Loucy (cell line): ENCODE results near the gene SLC44A2.
A peak's percentile ranks its signal among the peaks of the same experiment; 100 is the strongest.

ENCODE experiments used
- H2AFZ ChIP-seq: fragments of 200-600 bp; sonication (generic); 2 replicates; pipeline ENCODE4 v1.6.0; 2016; ENCODE audit warnings: antibody characterized with exemption, mild to moderate bottlenecking, low read length, moderate library complexity
- H3F3A ChIP-seq: fragments of 200-600 bp; 2 replicates; pipeline ENCODE4 v1.6.0; 2016; ENCODE audit warnings: antibody characterized with exemption, low read depth, mild to moderate bottlenecking
- H3K27me3 ChIP-seq: fragments of 200-600 bp; sonication (generic); 2 replicates; pipeline ENCODE4 v1.6.1; 2014; ENCODE audit warnings: low read length, mild to moderate bottlenecking; ENCODE audit not compliant: insufficient read depth, poor library complexity, severe bottlenecking
- H3K36me3 ChIP-seq: fragments of 200-600 bp; sonication (generic); 2 replicates; pipeline ENCODE4 v1.6.1; 2016; ENCODE audit warnings: low read length; ENCODE audit not compliant: insufficient read depth
- H3K4me1 ChIP-seq: fragments of 200-600 bp; sonication (generic); 2 replicates; pipeline ENCODE4 v1.5.1; 2014; ENCODE audit warnings: low read length, mild to moderate bottlenecking; ENCODE audit not compliant: insufficient read depth, poor library complexity, severe bottlenecking
- H3K4me2 ChIP-seq: fragments of 200-600 bp; sonication (generic); 2 replicates; pipeline ENCODE4 v1.6.0; 2014; ENCODE audit warnings: antibody characterized with exemption, low read length, low read depth, mild to moderate bottlenecking; ENCODE audit not compliant: poor library complexity, severe bottlenecking
- H3K4me3 ChIP-seq: fragments of 200-600 bp; sonication (generic); 2 replicates; pipeline ENCODE4 v1.5.1; 2014; ENCODE audit warnings: low read length, mild to moderate bottlenecking, mixed read lengths; ENCODE audit not compliant: poor library complexity, severe bottlenecking
- H3K79me2 ChIP-seq: fragments of 200-600 bp; sonication (generic); 2 replicates; pipeline ENCODE4 v1.6.1; 2014; ENCODE audit warnings: low read length; ENCODE audit not compliant: insufficient read depth
- H3K9ac ChIP-seq: fragments of 200-600 bp; sonication (generic); 2 replicates; pipeline ENCODE4 v1.6.0; 2014; ENCODE audit warnings: mild to moderate bottlenecking, low read depth, low read length, moderate library complexity; ENCODE audit not compliant: poor library complexity, severe bottlenecking
- H3K9me2 ChIP-seq: fragments of 200-600 bp; sonication (generic); replicated peaks from 2 replicates; pipeline ENCODE4 v1.6.1; 2016; ENCODE audit warnings: low read depth, low read length, mixed read lengths
- H3K9me3 ChIP-seq: fragments of 200-600 bp; sonication (generic); 2 replicates; pipeline ENCODE4 v1.6.1; 2014; ENCODE audit warnings: mild to moderate bottlenecking, antibody characterized with exemption, low read length, low read depth; ENCODE audit not compliant: insufficient read depth
- H4K20me1 ChIP-seq: fragments of 200-600 bp; sonication (generic); 2 replicates; pipeline ENCODE4 v1.6.0; 2014; ENCODE audit warnings: antibody characterized with exemption, low read length, mild to moderate bottlenecking; ENCODE audit not compliant: insufficient read depth, poor library complexity, severe bottlenecking
- CTCF ChIP-seq: fragments of 200-600 bp; sonication (generic); conservative IDR thresholded peaks from 2 replicates; pipeline ENCODE4 v1.5.1; 2014; ENCODE audit warnings: mild to moderate bottlenecking, antibody characterized with exemption, low read length
- EZH2phosphoT487 ChIP-seq: fragments of 200-600 bp; IDR thresholded peaks from 2 replicates; pipeline ENCODE4 v1.6.1; 2018; ENCODE audit warnings: antibody characterized with exemption, mild to moderate bottlenecking, moderate library complexity, borderline replicate concordance

Gene SLC44A2

GRCh38 chr19:10654610-10655456 is 29.5 kb downstream of the SLC44A2 start:
- Histone ChIP-seq H3K4me3 (peak overlapping the region; percentile 86), H3K9me2 (no peaks in the 10 kb centered on the region), H3K36me3 (peaks cover 1% of the 10 kb centered on the region; the same call in 1 of the 2 replicates), H3K4me1 (peaks cover 38% of the 10 kb centered on the region), H3K4me2 (peak overlapping the region; percentile 87), H3K27me3 (peaks cover 8% of the 10 kb centered on the region), H4K20me1 (peaks cover 51% of the 10 kb centered on the region), H2AFZ (peak overlapping the region; percentile 78), H3K9me3 (no peaks in the 10 kb centered on the region), H3K9ac (peak overlapping the region; percentile 99), H3K79me2 (peaks cover 79% of the 10 kb centered on the region), H3F3A (no peaks in the 10 kb centered on the region)
- TF ChIP-seq EZH2phosphoT487 = no peak
- TF ChIP-seq CTCF = no peak

GRCh38 chr19:10655457-10656312 is 30.3 kb downstream of the SLC44A2 start:
- TF ChIP-seq EZH2phosphoT487 = no peak
- TF ChIP-seq CTCF = peak; percentile 48
- Histone ChIP-seq H3K36me3 (peaks cover 7% of the 10 kb centered on the region; the same call in 1 of the 2 replicates), H3K79me2 (peaks cover 88% of the 10 kb centered on the region), H3K9ac (peak overlapping the region; percentile 99), H3K9me2 (no peaks in the 10 kb centered on the region), H3F3A (no peaks in the 10 kb centered on the region), H2AFZ (no peak overlapping the region), H3K4me1 (peaks cover 46% of the 10 kb centered on the region), H3K9me3 (no peaks in the 10 kb centered on the region), H3K4me2 (peak overlapping the region; percentile 87), H4K20me1 (peaks cover 60% of the 10 kb centered on the region), H3K27me3 (peaks cover 8% of the 10 kb centered on the region), H3K4me3 (peak overlapping the region; percentile 86)

GRCh38 chr19:10660346-10660745 is 35.0 kb downstream of the SLC44A2 start:
- H2AFZ ChIP-seq = no peak overlapping the region
- no peaks in the 10 kb centered on the region for H3K27me3 ChIP-seq
- H3K9me2 ChIP-seq = no peaks in the 10 kb centered on the region
- H3K79me2 ChIP-seq = peaks cover 100% of the 10 kb centered on the region
- TF ChIP-seq EZH2phosphoT487 = no peak
- TF ChIP-seq CTCF = no peak
- no peaks in the 10 kb centered on the region for H3K9me3 ChIP-seq
- H4K20me1 ChIP-seq = peaks cover 90% of the 10 kb centered on the region
- peaks cover 30% of the 10 kb centered on the region for H3K36me3 ChIP-seq
- peak overlapping the region; percentile 63 for H3K4me2 ChIP-seq
- H3K9ac ChIP-seq = no peak overlapping the region
- H3K4me3 ChIP-seq = peak overlapping the region; percentile 48
- H3K4me1 ChIP-seq = peaks cover 60% of the 10 kb centered on the region
- no peaks in the 10 kb centered on the region for H3F3A ChIP-seq
